ENCODE measurements around the gene SHROOM1.

DNA sequence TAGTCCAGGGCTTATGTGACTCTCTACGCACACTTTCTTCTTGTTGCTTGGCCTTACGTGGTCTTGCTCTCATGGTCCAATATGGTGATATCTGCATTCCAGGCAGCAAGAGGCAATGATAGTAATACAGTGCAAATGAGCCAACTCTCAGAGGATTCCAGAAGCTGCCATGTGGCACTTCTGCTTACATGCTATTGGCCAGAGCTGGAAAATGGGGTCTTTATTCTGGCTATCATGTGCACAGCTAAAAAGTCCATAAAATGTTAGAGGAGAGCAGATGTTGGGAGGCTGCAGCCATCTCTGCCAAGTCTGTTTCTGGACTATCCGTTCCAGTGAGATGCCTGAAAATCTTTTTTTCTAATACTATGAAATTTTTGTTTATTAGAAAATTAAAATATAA is 50.5 kb downstream of the SHROOM1 start:
- TF ChIP-seq, protein P1, sequence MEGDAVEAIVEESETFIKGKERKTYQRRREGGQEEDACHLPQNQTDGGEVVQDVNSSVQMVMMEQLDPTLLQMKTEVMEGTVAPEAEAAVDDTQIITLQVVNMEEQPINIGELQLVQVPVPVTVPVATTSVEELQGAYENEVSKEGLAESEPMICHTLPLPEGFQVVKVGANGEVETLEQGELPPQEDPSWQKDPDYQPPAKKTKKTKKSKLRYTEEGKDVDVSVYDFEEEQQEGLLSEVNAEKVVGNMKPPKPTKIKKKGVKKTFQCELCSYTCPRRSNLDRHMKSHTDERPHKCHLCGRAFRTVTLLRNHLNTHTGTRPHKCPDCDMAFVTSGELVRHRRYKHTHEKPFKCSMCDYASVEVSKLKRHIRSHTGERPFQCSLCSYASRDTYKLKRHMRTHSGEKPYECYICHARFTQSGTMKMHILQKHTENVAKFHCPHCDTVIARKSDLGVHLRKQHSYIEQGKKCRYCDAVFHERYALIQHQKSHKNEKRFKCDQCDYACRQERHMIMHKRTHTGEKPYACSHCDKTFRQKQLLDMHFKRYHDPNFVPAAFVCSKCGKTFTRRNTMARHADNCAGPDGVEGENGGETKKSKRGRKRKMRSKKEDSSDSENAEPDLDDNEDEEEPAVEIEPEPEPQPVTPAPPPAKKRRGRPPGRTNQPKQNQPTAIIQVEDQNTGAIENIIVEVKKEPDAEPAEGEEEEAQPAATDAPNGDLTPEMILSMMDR (IDR thresholded peaks at IDR 0.05) = no peak
- no peak for TF ChIP-seq EP300 (IDR thresholded peaks at IDR 0.05)
- no peak for TF ChIP-seq POLR2A (IDR thresholded peaks at IDR 0.05)

All from ovary (tissue), 3 donors.